SK-N-MC (cell line): Measurements from ENCODE around the gene CMTM5.

Experiments
- EZH2 ChIP-seq: fragments of 200-600 bp; sonication (generic); IDR thresholded peaks from one replicate; pipeline ENCODE4 v1.6.1; 2017; ENCODE audit warnings: antibody characterized with exemption
- POLR2AphosphoS5 ChIP-seq: IDR thresholded peaks from 2 replicates; pipeline ENCODE4 v1.6.1; 2012; ENCODE audit warnings: mild to moderate bottlenecking, low read depth, low read length, borderline replicate concordance

- TF ChIP-seq EZH2 (no peak), POLR2AphosphoS5 (no peak)
Measured at GRCh38 chr14:23406244-23406643, 29.4 kb downstream of the CMTM5 start.
